Endothelial cell of umbilical vein (primary cell): Measurements from ENCODE around the gene CDK18. TPM values are rescaled to one million over a fixed set of nuclear protein-coding genes. Genes with fewer than 3 reads are reported as not detected.

ENCODE experiments used
- BruUV-seq: library from RNA; stranded (reverse); fragments of 400-500 nt; replicated peaks from 2 replicates; lab custom pipeline; 2021; lab: Mats Ljungman, UMichigan
- CTCF ChIA-PET: fragments of 300-600, 350-600 bp; sonication (Branson Sonifier 250); formaldehyde crosslinking; loops from one replicate; lab custom pipeline; 2021; ENCODE audit warnings: antibody characterized with exemption, inconsistent platforms; lab: Charles Lee
- POLR2A ChIA-PET: fragments of 300-600, 350-600 bp; sonication (Branson Sonifier 250); formaldehyde crosslinking; loops from one replicate; lab custom pipeline; 2021; ENCODE audit warnings: antibody characterized with exemption, inconsistent platforms; lab: Charles Lee
- DNase-seq: peaks from one replicate; pipeline ENCODE4 v3.0.0-alpha.2; 2011; ENCODE audit warnings: low read depth, low spot score
- FAIRE-seq: peaks from 2 replicates; lab custom pipeline; 2011; peaks lifted over from hg19 to GRCh38; lab: Jason Lieb, UNC
- H2AFZ ChIP-seq: 2 replicates; pipeline ENCODE4 v1.6.0; 2012; ENCODE audit warnings: low read depth, low read length, control low read depth, inconsistent platforms
- H3K27ac ChIP-seq: 2 replicates; pipeline ENCODE4 v1.5.1; 2011; ENCODE audit warnings: low read depth, mild to moderate bottlenecking, control low read depth, low read length, moderate library complexity; ENCODE audit not compliant: insufficient read depth
- H3K27me3 ChIP-seq, 2 experiments: 2 replicates each; pipeline versions ENCODE4 v1.6.0 to v1.6.1; 2011; ENCODE audit warnings: low read length in 2 of 2, mixed read lengths in 1 of 2; ENCODE audit not compliant: control insufficient read depth in 2 of 2, insufficient read depth in 2 of 2
- H3K36me3 ChIP-seq, 2 experiments: 2 replicates in 1 of 2; 3 replicates in 1 of 2; pipeline ENCODE4 v1.5.1; 2011; ENCODE audit warnings: low read length in 2 of 2, mild to moderate bottlenecking in 1 of 2, moderate library complexity in 1 of 2; ENCODE audit not compliant: control insufficient read depth in 2 of 2, insufficient read depth in 2 of 2; ENCODE audit errors: extremely low read depth in 1 of 2
- H3K4me1 ChIP-seq: 3 replicates; pipeline ENCODE4 v1.5.1; 2011; ENCODE audit warnings: mild to moderate bottlenecking, low read length; ENCODE audit not compliant: control insufficient read depth, insufficient read depth; ENCODE audit errors: extremely low read depth
- H3K4me2 ChIP-seq: 2 replicates; pipeline ENCODE4 v1.6.1; 2011; ENCODE audit warnings: low read length, control low read depth, mixed read lengths; ENCODE audit not compliant: insufficient read depth
- H3K4me3 ChIP-seq, 3 experiments: fragments of 200-600 bp in 1 of 3; sonication (generic), shearing (Covaris generic) in 1 of 3; replicated peaks in 1 of 3; 2 replicates each; pipeline ENCODE4 v1.5.1; 2011 to 2016; ENCODE audit warnings: control low read depth in 3 of 3, low read length in 3 of 3, mild to moderate bottlenecking in 2 of 3, inconsistent platforms in 1 of 3, low read depth in 1 of 3, moderate library complexity in 1 of 3; ENCODE audit not compliant: insufficient read depth in 1 of 3
- H3K79me2 ChIP-seq: 2 replicates; pipeline ENCODE4 v1.6.0; 2012; ENCODE audit warnings: low read length, inconsistent platforms; ENCODE audit not compliant: control insufficient read depth, insufficient read depth
- H3K9ac ChIP-seq: replicated peaks from 2 replicates; pipeline ENCODE3; 2011; ENCODE audit warnings: low read length, control low read depth; ENCODE audit not compliant: insufficient read depth; ENCODE audit errors: extremely low read depth
- H3K9me1 ChIP-seq: replicated peaks from 3 replicates; pipeline ENCODE4 v1.6.0; 2011; ENCODE audit warnings: mild to moderate bottlenecking, low read length; ENCODE audit not compliant: control insufficient read depth, insufficient read depth; ENCODE audit errors: extremely low read depth
- H3K9me3 ChIP-seq: replicated peaks from 2 replicates; pipeline ENCODE4 v1.5.1; 2012; ENCODE audit warnings: low read length, inconsistent platforms; ENCODE audit not compliant: control insufficient read depth, insufficient read depth
- H4K20me1 ChIP-seq: replicated peaks from 2 replicates; pipeline ENCODE3; 2011; ENCODE audit warnings: mild to moderate bottlenecking, low read length; ENCODE audit not compliant: control insufficient read depth, insufficient read depth; ENCODE audit errors: extremely low read depth
- EZH2 ChIP-seq: IDR thresholded peaks from 2 replicates; pipeline ENCODE4 v1.6.1; 2012; ENCODE audit warnings: borderline replicate concordance, low read depth, mild to moderate bottlenecking, moderate library complexity, low read length, inconsistent platforms; ENCODE audit not compliant: severe bottlenecking
- FOS ChIP-seq: IDR thresholded peaks from 2 replicates; pipeline ENCODE4 v1.6.1; 2011; ENCODE audit warnings: mild to moderate bottlenecking, low read length, moderate library complexity, borderline replicate concordance; ENCODE audit not compliant: insufficient read depth
- GATA2 ChIP-seq: IDR thresholded peaks from 2 replicates; pipeline ENCODE4 v1.7.0; 2011; ENCODE audit warnings: low read depth, mild to moderate bottlenecking, moderate library complexity, mixed read lengths, low read length; ENCODE audit not compliant: insufficient read length, insufficient read depth
- JUN ChIP-seq: IDR thresholded peaks from 2 replicates; pipeline ENCODE4 v1.6.1; 2011; ENCODE audit warnings: borderline replicate concordance, low read depth; ENCODE audit not compliant: insufficient read length, insufficient read depth
- MYC ChIP-seq: IDR thresholded peaks from one replicate; pipeline ENCODE4 v1.6.1; 2011; ENCODE audit warnings: mild to moderate bottlenecking, low read depth, low read length
- POLR2A ChIP-seq: IDR thresholded peaks from 2 replicates; pipeline ENCODE4 v1.6.1; 2012; ENCODE audit warnings: low read depth, mild to moderate bottlenecking, control low read depth, low read length
- POLR2AphosphoS5 ChIP-seq: IDR thresholded peaks from 2 replicates; pipeline ENCODE4 v1.6.1; 2012; ENCODE audit warnings: low read depth, mild to moderate bottlenecking, control low read depth, low read length, moderate library complexity; ENCODE audit not compliant: insufficient read depth
- dilution Hi-C: fragments of 300-500 bp; cut with MboI; formaldehyde crosslinking; loops from one replicate; pipeline ENCODE4 v1.15.0; 2019; ENCODE audit warnings: low sequenced_read_pairs; ENCODE audit not compliant: extremely low pct_ligation_motif_present
- intact Hi-C: fragments of 100-400 bp; cut with micrococcal nuclease; formaldehyde crosslinking; loops from one replicate; pipeline ENCODE4 v1.10.0; 2022
- polyA plus RNA-seq, 4 experiments: library from polyadenylated mRNA; depleted of rRNA in 3 of 4; stranded (reverse) in 3 of 4; unstranded in 1 of 4; fragments of >200 nt; gene quantifications; 2 replicates each; pipeline versions ENCODE4 v1.2.1 to v1.2.3, GENCODE V29; 2011 to 2012; ENCODE audit warnings: missing spikeins in 1 of 4
- total RNA-seq: library from RNA; stranded (reverse); gene quantifications from 2 replicates; pipeline ENCODE4 v1.2.3, GENCODE V29; 2021
- TF ChIP-seq, protein P1 (sequence below), 2 donors: IDR thresholded peaks; 1 replicate in 1 of 2; 2 replicates in 1 of 2; pipeline ENCODE4 v1.5.1; 2011; ENCODE audit warnings: low read length in 2 of 2, mild to moderate bottlenecking in 2 of 2, moderate library complexity in 2 of 2, control low read depth in 1 of 2, inconsistent platforms in 1 of 2, low read depth in 1 of 2; ENCODE audit not compliant: insufficient read depth in 1 of 2; ENCODE audit errors: extremely low read depth in 1 of 2
- TF ChIP-seq, protein P2 (sequence below): IDR thresholded peaks from 2 replicates; pipeline ENCODE4 v1.6.1; 2011; ENCODE audit not compliant: insufficient read depth, insufficient read length

The CDK18 gene
- total and polyA plus RNA-seq, 2 donors (not counting 3 experiments of a cell fraction or from before 2014, with no cell fraction given) = 0.17 to 1.2 TPM

DNA sequence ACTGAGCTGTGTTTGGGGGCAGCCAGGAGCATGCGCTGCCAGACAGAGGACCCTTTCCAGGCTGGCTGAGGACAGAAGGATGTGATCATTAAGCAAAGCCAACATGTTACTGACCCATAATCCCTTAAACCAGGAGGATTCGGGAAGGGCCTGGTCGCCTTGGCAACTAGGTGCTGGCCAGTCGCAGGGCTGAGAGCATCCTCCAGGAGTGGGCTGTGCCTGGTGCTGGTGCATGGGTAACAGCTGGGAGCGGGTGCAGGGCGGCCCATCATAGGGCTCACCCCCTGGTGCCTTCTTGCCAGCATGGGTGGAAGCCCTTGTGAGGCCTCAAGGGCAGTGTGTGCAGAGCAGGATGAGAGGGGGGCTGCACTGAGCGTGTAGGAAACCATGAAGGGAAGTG lies 17.2 kb downstream of the CDK18 start:
- intact Hi-C loops = loop anchor here (5.0 to 10.0 kb wide), 2 partner anchors 63 to 84 kb away; no protein-coding TSS in a partner anchor
- TF ChIP-seq GATA2 = no peak
- TF ChIP-seq FOS = no peak
- TF ChIP-seq POLR2AphosphoS5 = no peak
- Histone ChIP-seq H3K4me3 (no peak overlapping the region), H3K79me2 (no peaks in the 10 kb centered on the region), H3K4me1 (no peaks in the 10 kb centered on the region), H4K20me1 (no peaks in the 10 kb centered on the region), H3K36me3 (no peaks in the 10 kb centered on the region), H3K9me3 (no peaks in the 10 kb centered on the region), H3K9me1 (no peaks in the 10 kb centered on the region), H3K9ac (no peak overlapping the region), H3K4me2 (no peak overlapping the region), H3K27me3 (peaks cover 0 to 4% of the 10 kb centered on the region in 2 experiments), H3K27ac (no peak overlapping the region), H2AFZ (no peak overlapping the region)
- DNase-seq = no peak
- dilution Hi-C loops = no loop called here
- ChIA-PET POLR2A (no interaction called here), CTCF (interaction anchor here (0.9 to 17.8 kb wide), 10 partner anchors 21 to 250 kb away, joined by 3 to 360 read pairs (median 55); no protein-coding TSS in a partner anchor)
- BruUV-seq = no TSS peak
- FAIRE-seq = no peak

DNA sequence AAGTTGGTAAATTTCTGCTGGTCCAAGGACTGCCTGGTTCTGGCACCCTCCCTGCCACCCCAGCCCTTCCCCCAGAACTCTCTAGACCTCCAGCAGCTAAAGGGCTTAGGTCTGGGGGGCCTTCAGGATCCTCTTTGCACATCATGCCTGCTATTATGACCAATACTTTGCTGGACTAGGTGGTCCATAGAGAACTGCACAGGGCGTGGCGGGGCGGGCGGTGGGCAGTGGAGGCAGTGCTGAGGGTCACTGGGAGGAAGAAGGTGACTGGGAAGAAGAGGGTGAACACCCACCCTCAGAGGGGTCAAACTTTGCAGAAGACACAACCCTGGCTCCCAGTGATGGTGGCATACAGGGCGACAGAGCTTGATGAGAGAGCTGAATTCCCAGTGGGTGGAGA lies 18.2 kb downstream of the CDK18 start:
- CTCF ChIA-PET = interaction anchor here (0.7 to 17.8 kb wide), 19 partner anchors 9 to 461 kb away, joined by 3 to 360 read pairs (median 10); no protein-coding TSS in a partner anchor
- no peak overlapping the region for H3K4me2 ChIP-seq
- intact Hi-C loops (loop anchor here (5.0 to 10.0 kb wide), 2 partner anchors 62 to 85 kb away; no protein-coding TSS in a partner anchor), dilution Hi-C loops (no loop called here)
- no peaks in the 10 kb centered on the region for H3K9me3 ChIP-seq
- FAIRE-seq (no peak), DNase-seq (no peak)
- H3K4me1 ChIP-seq = no peaks in the 10 kb centered on the region
- no peaks in the 10 kb centered on the region for H3K9me1 ChIP-seq
- peaks cover 0 to 4% of the 10 kb centered on the region in 2 experiments for H3K27me3 ChIP-seq
- H4K20me1 ChIP-seq = no peaks in the 10 kb centered on the region
- H3K4me3 ChIP-seq = no peak overlapping the region
- H3K9ac ChIP-seq = no peak overlapping the region
- H3K36me3 ChIP-seq = no peaks in the 10 kb centered on the region
- no peaks in the 10 kb centered on the region for H3K79me2 ChIP-seq
- POLR2A ChIA-PET = no interaction called here
- no peak overlapping the region for H3K27ac ChIP-seq
- H2AFZ ChIP-seq = no peak overlapping the region
- no peak for TF ChIP-seq POLR2AphosphoS5
- no peak for TF ChIP-seq POLR2A
- no peak for TF ChIP-seq JUN
- TF ChIP-seq EZH2 = no peak
- TF ChIP-seq, protein P1, sequence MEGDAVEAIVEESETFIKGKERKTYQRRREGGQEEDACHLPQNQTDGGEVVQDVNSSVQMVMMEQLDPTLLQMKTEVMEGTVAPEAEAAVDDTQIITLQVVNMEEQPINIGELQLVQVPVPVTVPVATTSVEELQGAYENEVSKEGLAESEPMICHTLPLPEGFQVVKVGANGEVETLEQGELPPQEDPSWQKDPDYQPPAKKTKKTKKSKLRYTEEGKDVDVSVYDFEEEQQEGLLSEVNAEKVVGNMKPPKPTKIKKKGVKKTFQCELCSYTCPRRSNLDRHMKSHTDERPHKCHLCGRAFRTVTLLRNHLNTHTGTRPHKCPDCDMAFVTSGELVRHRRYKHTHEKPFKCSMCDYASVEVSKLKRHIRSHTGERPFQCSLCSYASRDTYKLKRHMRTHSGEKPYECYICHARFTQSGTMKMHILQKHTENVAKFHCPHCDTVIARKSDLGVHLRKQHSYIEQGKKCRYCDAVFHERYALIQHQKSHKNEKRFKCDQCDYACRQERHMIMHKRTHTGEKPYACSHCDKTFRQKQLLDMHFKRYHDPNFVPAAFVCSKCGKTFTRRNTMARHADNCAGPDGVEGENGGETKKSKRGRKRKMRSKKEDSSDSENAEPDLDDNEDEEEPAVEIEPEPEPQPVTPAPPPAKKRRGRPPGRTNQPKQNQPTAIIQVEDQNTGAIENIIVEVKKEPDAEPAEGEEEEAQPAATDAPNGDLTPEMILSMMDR (IDR thresholded peaks at IDR 0.05; ENCODE audit: extremely low read depth in 1 of 2, insufficient read depth in 1 of 2, low read depth in 1 of 2, low read length in 2 of 2) = no peak
- TF ChIP-seq MYC = no peak
- TF ChIP-seq, protein P2, sequence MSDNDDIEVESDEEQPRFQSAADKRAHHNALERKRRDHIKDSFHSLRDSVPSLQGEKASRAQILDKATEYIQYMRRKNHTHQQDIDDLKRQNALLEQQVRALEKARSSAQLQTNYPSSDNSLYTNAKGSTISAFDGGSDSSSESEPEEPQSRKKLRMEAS = no peak
- no peak for TF ChIP-seq FOS
- TF ChIP-seq GATA2 = no peak
- BruUV-seq = no TSS peak
